Measurements from ENCODE around the gene ACOX3. TPM values are rescaled to one million over a fixed set of nuclear protein-coding genes. Genes with fewer than 3 reads are reported as not detected.
A peak's percentile ranks its signal among the peaks of the same experiment; 100 is the strongest.

The ACOX3 gene
- total RNA-seq, 4 donors from 2014 or later: 17.3 to 36.0 (median 24.5) TPM

DNA sequence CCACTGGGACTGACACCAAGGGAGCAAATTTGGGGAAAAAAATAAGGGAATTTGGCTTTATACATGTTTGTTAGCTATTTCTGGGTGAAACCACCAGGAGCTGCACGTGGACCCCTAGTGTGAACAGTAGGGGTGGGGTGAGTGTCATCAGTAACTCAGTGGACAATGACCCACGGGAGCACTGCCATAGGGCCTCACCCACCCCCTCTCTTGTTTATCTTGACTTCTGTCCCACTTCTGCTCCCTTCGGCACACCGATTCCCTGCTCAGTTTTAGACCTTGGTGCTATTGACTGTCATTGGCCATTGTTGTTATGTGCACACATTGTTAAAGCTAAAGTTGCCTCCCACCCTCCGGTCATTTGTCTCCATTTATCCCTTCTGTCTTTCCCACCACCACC, 9.0 kb downstream of the ACOX3 start:
- no peak for TF ChIP-seq EP300 (IDR thresholded peaks at IDR 0.05)
- no peak for TF ChIP-seq POLR2A (IDR thresholded peaks at IDR 0.05)
- TF ChIP-seq CTCF (IDR thresholded peaks at IDR 0.05): no peak
- H3K4me1 ChIP-seq: peaks cover 0 to 47% (median 21%) of the 10 kb centered on the region in 4 donors
- peaks cover 0 to 6% (median 0%) of the 10 kb centered on the region in 3 donors for H3K36me3 ChIP-seq

DNA sequence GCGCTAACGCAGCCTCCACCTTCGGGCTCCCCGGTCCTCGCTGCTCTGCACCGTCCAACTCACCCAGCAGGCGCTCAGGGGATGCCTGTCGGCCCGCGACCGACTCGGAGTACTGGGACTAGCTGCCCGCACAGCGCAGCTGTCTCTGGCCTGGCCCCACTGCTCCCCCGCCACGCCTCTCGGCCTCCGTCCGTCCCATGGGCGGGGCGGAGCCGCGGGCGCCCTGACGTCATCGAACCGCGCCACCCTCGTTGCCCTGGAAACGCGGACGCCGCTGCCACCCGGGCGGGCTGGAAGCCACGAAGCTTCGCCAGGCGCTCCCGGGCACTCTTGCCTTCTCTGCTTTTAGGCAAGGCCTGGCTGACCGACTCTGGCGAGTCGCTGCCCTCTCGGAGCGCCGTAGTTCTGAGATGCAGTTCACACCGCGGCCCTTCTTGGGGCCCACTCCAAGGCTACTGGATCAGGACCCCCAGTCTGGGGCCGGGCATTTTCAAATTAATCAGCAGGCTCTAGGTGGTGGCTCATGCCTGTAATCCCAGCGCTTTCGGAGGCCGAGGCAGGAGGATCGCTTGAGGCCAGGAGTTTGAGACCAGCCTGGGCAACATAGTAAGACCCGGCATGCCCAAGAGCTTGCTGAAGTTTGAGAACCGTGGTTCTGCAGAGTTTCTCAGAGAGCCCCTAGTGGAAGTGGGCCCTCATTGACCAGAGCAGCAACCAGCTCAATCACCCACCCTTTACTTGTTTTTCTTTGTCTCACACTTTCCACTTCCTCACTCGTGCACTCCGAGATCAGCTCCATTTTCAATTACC, 12.0 kb downstream of the ACOX3 start:
- Histone ChIP-seq H3K9me3 (no peaks in the 10 kb centered on the region), H3K36me3 (peaks cover 0 to 16% (median 0%) of the 10 kb centered on the region in 3 donors), H3K27me3 (no peaks in the 10 kb centered on the region), H3K4me3 (peak overlapping the region; percentile 69 to 99 (median 94)), H3K27ac (peak overlapping the region; percentile 34 to 88 (median 84)), H3K4me1 (peaks cover 0 to 31% (median 19%) of the 10 kb centered on the region in 4 donors)
- TF ChIP-seq EP300 (IDR thresholded peaks at IDR 0.05) (peak; percentile 93 to 94), CTCF (IDR thresholded peaks at IDR 0.05) (peak in 2 of 5 experiments; percentile 12 to 57), POLR2A (IDR thresholded peaks at IDR 0.05) (peak in 1 of 2 donors; percentile 41)
- 2 to 8% methylated on average over 22 to 55 of the region's 56 CpGs for WGBS, 2 donors
- peak; percentile 76 to 87 for DNase-seq (ENCODE audit: low spot score in 2 of 2)

More for the DNA sequence above, 9.0 kb downstream of the ACOX3 start:
- DNase-seq (ENCODE audit: low spot score in 2 of 2): no peak
- Histone ChIP-seq H3K4me3 (no peak overlapping the region), H3K27ac (no peak overlapping the region), H3K9me3 (no peaks in the 10 kb centered on the region), H3K27me3 (no peaks in the 10 kb centered on the region)
- 74 to 87% methylated on average over 5 of the region's 5 CpGs for whole genome bisulfite sequencing, 2 donors

DNA sequence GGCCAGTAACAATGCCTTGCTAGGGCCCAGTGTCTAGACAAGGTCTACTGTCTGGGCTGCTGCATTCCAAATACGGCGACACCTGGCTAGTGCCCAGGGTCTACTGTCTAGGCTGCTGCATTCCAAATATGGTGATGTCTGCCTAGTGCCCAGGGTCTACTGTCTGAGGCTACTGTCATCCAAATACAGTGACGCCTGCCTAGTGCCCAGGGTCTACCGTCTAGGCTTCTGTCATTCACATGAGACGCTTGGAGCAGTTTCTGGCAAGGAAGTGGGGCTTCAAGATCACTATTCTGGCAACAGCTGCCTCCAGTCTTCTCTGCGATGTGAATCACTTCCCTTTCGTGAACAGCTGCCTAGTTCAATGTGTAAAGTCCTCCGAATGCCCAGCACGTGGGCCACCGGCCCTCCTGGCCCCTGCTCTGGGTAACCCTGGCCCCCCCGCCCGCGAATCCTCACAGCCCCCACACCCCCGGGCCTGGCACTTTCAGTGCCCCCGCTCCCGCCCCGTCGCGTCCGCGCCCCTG, 12.7 kb downstream of the ACOX3 start:
- WGBS, 2 donors: 2 to 3% methylated on average over 19 to 21 of the region's 21 CpGs
- H3K27ac ChIP-seq: peak overlapping the region; percentile 34 to 88 (median 84)
- no peaks in the 10 kb centered on the region for H3K9me3 ChIP-seq
- H3K4me3 ChIP-seq: peak overlapping the region; percentile 69 to 99 (median 94)
- peaks cover 0 to 16% (median 0%) of the 10 kb centered on the region in 3 donors for H3K36me3 ChIP-seq
- DNase-seq (ENCODE audit: low spot score in 2 of 2): peak in 1 of 2 donors; percentile 23
- no peaks in the 10 kb centered on the region for H3K27me3 ChIP-seq
- TF ChIP-seq CTCF (IDR thresholded peaks at IDR 0.05): no peak
- TF ChIP-seq POLR2A (IDR thresholded peaks at IDR 0.05): no peak
- TF ChIP-seq EP300 (IDR thresholded peaks at IDR 0.05): no peak
- H3K4me1 ChIP-seq: peaks cover 0 to 31% (median 19%) of the 10 kb centered on the region in 4 donors

GRCh38 chr4:8427262-8427661, 13.3 kb downstream of the ACOX3 start:
- Histone ChIP-seq H3K27ac (no peak overlapping the region), H3K9me3 (no peaks in the 10 kb centered on the region), H3K4me3 (peak overlapping the region; percentile 69 to 99 (median 94)), H3K27me3 (no peaks in the 10 kb centered on the region), H3K36me3 (peaks cover 0 to 16% (median 0%) of the 10 kb centered on the region in 3 donors), H3K4me1 (peaks cover 0 to 31% (median 19%) of the 10 kb centered on the region in 4 donors)
- DNase-seq (ENCODE audit: low spot score in 2 of 2): no peak
- TF ChIP-seq POLR2A (IDR thresholded peaks at IDR 0.05) (no peak), EP300 (IDR thresholded peaks at IDR 0.05) (no peak)
- WGBS, 2 donors: 78 to 80% methylated on average over 17 of the region's 17 CpGs

DNA sequence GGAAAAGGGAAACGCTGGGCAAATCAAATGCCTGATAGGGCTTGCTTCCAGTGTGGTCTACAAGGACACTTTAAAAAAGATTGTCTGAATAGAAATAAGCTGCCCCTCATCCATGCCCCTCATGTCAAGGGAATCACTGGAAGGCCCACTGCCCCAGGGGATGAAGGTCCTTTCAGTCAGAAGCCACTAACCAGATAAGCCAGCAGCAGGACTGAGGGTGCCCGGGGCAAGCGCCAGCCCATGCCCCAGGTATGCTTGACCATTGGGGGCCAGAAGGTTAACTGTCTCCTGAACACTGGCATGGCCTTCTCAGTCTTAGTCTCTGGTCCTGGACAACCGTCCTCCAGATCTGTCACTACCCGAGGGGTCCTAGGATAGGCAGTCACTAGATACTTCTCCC, 17.7 kb downstream of the ACOX3 start:
- peaks cover 0 to 23% (median 11%) of the 10 kb centered on the region in 4 donors for H3K4me1 ChIP-seq
- H3K36me3 ChIP-seq: peaks cover 0 to 10% (median 0%) of the 10 kb centered on the region in 3 donors
- H3K9me3 ChIP-seq: no peaks in the 10 kb centered on the region
- no peak overlapping the region for H3K27ac ChIP-seq
- TF ChIP-seq POLR2A (IDR thresholded peaks at IDR 0.05) (no peak), CTCF (IDR thresholded peaks at IDR 0.05) (no peak), EP300 (IDR thresholded peaks at IDR 0.05) (no peak)
- H3K4me3 ChIP-seq: no peak overlapping the region
- no peak for DNase-seq (ENCODE audit: low spot score in 2 of 2)
- H3K27me3 ChIP-seq: no peaks in the 10 kb centered on the region
- 88 to 94% methylated on average over 5 of the region's 5 CpGs for WGBS, 2 donors
